H1 (cell line): ENCODE measurements around the gene HLA-E. TPM values are rescaled to one million over a fixed set of nuclear protein-coding genes. Genes with fewer than 3 reads are reported as not detected.
"Not testable (repeated sequence)": the region's sequence is repeated elsewhere in the genome, so short reads cannot be mapped to it uniquely, and the experiment has no call there.

Experiments used
- CTCF ChIA-PET: fragments of 300-600 bp; sonication (Branson Sonifier 250); formaldehyde crosslinking; loops from one replicate; lab custom pipeline; 2021; ENCODE audit not compliant: partially characterized antibody; lab: Charles Lee
- POLR2A ChIA-PET: fragments of 300-600 bp; sonication (Branson Sonifier 250); formaldehyde crosslinking; loops from one replicate; lab custom pipeline; 2021; ENCODE audit warnings: inconsistent platforms; ENCODE audit not compliant: partially characterized antibody; lab: Charles Lee
- DNase-seq, 2 experiments: peaks; one replicate each; pipeline versions ENCODE4 v3.0.0 to v3.0.0-alpha.2; 2010 to 2022; ENCODE audit warnings: low spot score in 2 of 2, low read depth in 1 of 2, mixed read lengths in 1 of 2
- FAIRE-seq: peaks from 2 replicates; lab custom pipeline; 2011; peaks lifted over from hg19 to GRCh38; lab: Jason Lieb, UNC
- H2AFZ ChIP-seq: 2 replicates; pipeline ENCODE4 v1.8.1; 2012; ENCODE audit warnings: low read length, inconsistent platforms
- H2AK5ac ChIP-seq: 2 replicates; pipeline ENCODE4 v1.6.1; 2013; ENCODE audit warnings: low read depth, low read length
- H2BK120ac ChIP-seq: replicated peaks from 2 replicates; pipeline ENCODE3; 2013; ENCODE audit warnings: low read depth, low read length, inconsistent platforms
- H2BK12ac ChIP-seq: 2 replicates; pipeline ENCODE4 v1.6.1; 2013; ENCODE audit warnings: low read depth, low read length
- H2BK15ac ChIP-seq: 2 replicates; pipeline ENCODE4 v1.6.1; 2013; ENCODE audit warnings: low read length
- H2BK20ac ChIP-seq: 2 replicates; pipeline ENCODE4 v1.6.1; 2013; ENCODE audit warnings: low read length
- H2BK5ac ChIP-seq: 2 replicates; pipeline ENCODE4 v1.6.1; 2013; ENCODE audit warnings: low read depth, low read length
- H3K14ac ChIP-seq: 2 replicates; pipeline ENCODE4 v1.6.1; 2013; ENCODE audit warnings: inconsistent platforms; ENCODE audit not compliant: insufficient read length
- H3K18ac ChIP-seq: 2 replicates; pipeline ENCODE4 v1.6.1; 2013; ENCODE audit warnings: low read length; ENCODE audit errors: extremely low read depth
- H3K23ac ChIP-seq: 2 replicates; pipeline ENCODE4 v1.6.1; 2013; ENCODE audit warnings: inconsistent platforms; ENCODE audit not compliant: insufficient read length
- H3K23me2 ChIP-seq: 2 replicates; pipeline ENCODE4 v1.6.1; 2013; ENCODE audit warnings: low read depth, low read length
- H3K27ac ChIP-seq: 2 replicates; pipeline ENCODE4 v1.6.1; 2011; ENCODE audit warnings: low read depth, low read length, inconsistent platforms
- H3K27me3 ChIP-seq, 4 experiments: replicated peaks in 1 of 4; 1 replicate in 1 of 4; 2 replicates in 3 of 4; pipeline versions ENCODE4 v1.6.1 to v1.8.1; 2011 to 2013; ENCODE audit warnings: low read length in 3 of 4, mild to moderate bottlenecking in 3 of 4, inconsistent platforms in 2 of 4, mixed read lengths in 2 of 4, moderate library complexity in 1 of 4; ENCODE audit not compliant: control insufficient read depth in 3 of 4, insufficient read depth in 3 of 4; ENCODE audit errors: extremely low read depth in 1 of 4
- H3K36me3 ChIP-seq, 4 experiments: 2 replicates each; pipeline versions ENCODE4 v1.6.1 to v1.8.1; 2011 to 2013; ENCODE audit warnings: mild to moderate bottlenecking in 4 of 4, low read length in 3 of 4, moderate library complexity in 2 of 4, control low read depth in 1 of 4, inconsistent platforms in 1 of 4; ENCODE audit not compliant: insufficient read depth in 4 of 4, control insufficient read depth in 2 of 4
- H3K4ac ChIP-seq: replicated peaks from 2 replicates; pipeline ENCODE3; 2013; ENCODE audit warnings: low read length, low read depth, mixed read lengths, inconsistent platforms; ENCODE audit not compliant: insufficient read length
- H3K4me1 ChIP-seq, 4 experiments: replicated peaks in 1 of 4; 1 replicate in 1 of 4; 2 replicates in 3 of 4; pipeline versions ENCODE4 v1.6.1 to v1.8.1; 2011 to 2013; ENCODE audit warnings: low read length in 3 of 4, inconsistent platforms in 2 of 4, mixed read lengths in 1 of 4; ENCODE audit not compliant: insufficient read depth in 4 of 4, control insufficient read depth in 3 of 4
- H3K4me2 ChIP-seq, 2 experiments: 2 replicates each; pipeline versions ENCODE4 v1.6.1 to v1.8.1; 2011 to 2013; ENCODE audit warnings: low read depth in 2 of 2, low read length in 2 of 2, control low read depth in 1 of 2, inconsistent platforms in 1 of 2, mild to moderate bottlenecking in 1 of 2; ENCODE audit not compliant: insufficient read depth in 1 of 2
- H3K4me3 ChIP-seq, 4 experiments: fragments of 200-600, 300-600 bp in 1 of 4; sonication (generic), shearing (Covaris generic), sonication (Bioruptor Twin) in 1 of 4; 2 replicates each; pipeline versions ENCODE4 v1.5.1 to v1.8.1; 2011 to 2016; ENCODE audit warnings: low read length in 4 of 4, low read depth in 3 of 4, control low read depth in 2 of 4, inconsistent platforms in 2 of 4, mild to moderate bottlenecking in 2 of 4, mixed read lengths in 1 of 4, moderate library complexity in 1 of 4; ENCODE audit not compliant: insufficient read depth in 2 of 4; ENCODE audit errors: extremely low read depth in 1 of 4
- H3K56ac ChIP-seq: replicated peaks from 2 replicates; pipeline ENCODE3; 2013; ENCODE audit warnings: low read depth, mild to moderate bottlenecking, mixed read lengths, low read length, inconsistent platforms; ENCODE audit not compliant: insufficient read length
- H3K79me1 ChIP-seq: 2 replicates; pipeline ENCODE4 v1.6.1; 2013; ENCODE audit warnings: low read depth, low read length, control low read depth
- H3K79me2 ChIP-seq, 2 experiments: 2 replicates each; pipeline versions ENCODE4 v1.6.1 to v1.8.1; 2012 to 2013; ENCODE audit warnings: low read length in 2 of 2, mild to moderate bottlenecking in 2 of 2, inconsistent platforms in 1 of 2; ENCODE audit not compliant: insufficient read depth in 2 of 2, control insufficient read depth in 1 of 2
- H3K9ac ChIP-seq, 4 experiments: replicated peaks in 1 of 4; 1 replicate in 1 of 4; 2 replicates in 3 of 4; pipeline versions ENCODE4 v1.6.1 to v1.8.1; 2011 to 2013; ENCODE audit warnings: low read depth in 3 of 4, low read length in 3 of 4, control low read depth in 2 of 4, mild to moderate bottlenecking in 2 of 4, moderate library complexity in 2 of 4, inconsistent platforms in 1 of 4; ENCODE audit errors: extremely low read depth in 1 of 4
- H3K9me3 ChIP-seq, 2 experiments: 2 replicates each; pipeline versions ENCODE4 v1.6.1 to v1.8.1; 2012 to 2013; ENCODE audit warnings: mild to moderate bottlenecking in 2 of 2, moderate library complexity in 2 of 2, control low read depth in 1 of 2, inconsistent platforms in 1 of 2, low read depth in 1 of 2, low read length in 1 of 2, mixed read lengths in 1 of 2; ENCODE audit not compliant: insufficient read depth in 2 of 2
- H4K20me1 ChIP-seq, 2 experiments: replicated peaks in 1 of 2; 2 replicates each; pipeline versions ENCODE3 to v1.8.1; 2011 to 2013; ENCODE audit warnings: inconsistent platforms in 2 of 2, low read length in 2 of 2, mild to moderate bottlenecking in 1 of 2; ENCODE audit not compliant: insufficient read depth in 2 of 2, control insufficient read depth in 1 of 2
- H4K5ac ChIP-seq: 2 replicates; pipeline ENCODE4 v1.6.1; 2013; ENCODE audit warnings: low read length, low read depth, mixed read lengths, inconsistent platforms; ENCODE audit not compliant: insufficient read length
- H4K8ac ChIP-seq: 2 replicates; pipeline ENCODE4 v1.8.0; 2013; ENCODE audit warnings: mild to moderate bottlenecking, moderate library complexity, low read length, inconsistent platforms; ENCODE audit not compliant: insufficient read depth; ENCODE audit errors: extremely low read depth
- H4K91ac ChIP-seq: replicated peaks from 2 replicates; pipeline ENCODE3; 2013; ENCODE audit warnings: low read length, mixed read lengths, inconsistent platforms; ENCODE audit not compliant: insufficient read length
- WGBS, 2 experiments: shearing (Covaris generic) in 1 of 2; methylation state at CpG; one replicate each; pipeline versions ENCODE4 v1.1.6 to v1.1.7; 2013 to 2015; ENCODE audit warnings: low lambda C conversion rate in 2 of 2, mixed read lengths in 2 of 2, inconsistent platforms in 1 of 2, low coverage in 1 of 2, missing lambda C conversion rate in 1 of 2; ENCODE audit not compliant: insufficient replicate concordance in 2 of 2, insufficient coverage in 1 of 2, insufficient read length in 1 of 2; ENCODE audit errors: extremely low coverage in 1 of 2, missing lambda C conversion rate in 1 of 2; 5-methylcytosine and 5-hydroxymethylcytosine counted together
- polyA plus RNA-seq, 7 experiments: library from polyadenylated mRNA; depleted of rRNA in 3 of 7; stranded (reverse) in 5 of 7; unstranded in 2 of 7; fragments of >200 nt in 5 of 7; fragments of 200-250 nt in 2 of 7; gene quantifications; 1 replicate in 5 of 7; 2 replicates in 1 of 7; 4 replicates in 1 of 7; pipeline versions ENCODE4 v1.2.1 to v1.2.3, GENCODE V29; 2011 to 2013; ENCODE audit warnings: missing spikeins in 2 of 7, mixed read lengths in 2 of 7
- total RNA-seq: library from RNA; stranded (reverse); fragmentation: NEBNext Ultra II Directional; extraction: Animal tissue kit (Norgen Biotek cat#: 25700); gene quantifications from 2 replicates; pipeline ENCODE4 v1.2.1, GENCODE V29; 2021

The HLA-E gene
- total and polyA plus RNA-seq, 2 of the 8 experiments (the other 6 are each of a cell fraction or from before 2014, with no cell fraction given), result 20.2 to 28.0 TPM

DNA sequence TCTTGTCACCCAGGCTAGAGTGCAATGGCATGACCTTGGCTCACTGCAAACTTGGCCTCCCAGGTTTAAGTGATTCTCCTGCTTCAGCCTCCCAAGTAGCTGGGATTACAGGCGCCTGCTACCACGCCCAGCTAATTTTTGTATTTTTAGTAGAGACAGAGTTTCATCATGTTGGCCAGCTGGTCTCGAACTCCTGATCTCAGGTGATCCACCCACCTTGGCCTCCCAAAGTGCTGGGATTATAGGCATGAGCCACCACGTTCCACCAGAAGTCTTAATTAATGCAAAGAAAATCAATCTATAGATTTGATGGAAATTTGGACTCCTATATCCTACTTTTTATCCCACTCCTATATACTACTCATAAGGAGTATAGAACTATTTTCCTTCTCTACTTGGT, 5.8 kb downstream of the HLA-E start:
- CTCF ChIA-PET, result not testable (repeated sequence)
- POLR2A ChIA-PET, result interaction anchor here (0.8 kb wide), 1 partner anchor 47 kb away, joined by 3 read pairs; no protein-coding TSS in a partner anchor

More for the DNA sequence above, 5.8 kb downstream of the HLA-E start:
- not testable (repeated sequence) for H3K23me2 ChIP-seq, H3K79me1 ChIP-seq, H2BK120ac ChIP-seq, H4K8ac ChIP-seq, H2BK5ac ChIP-seq, H4K20me1 ChIP-seq, H3K27me3 ChIP-seq, H2AFZ ChIP-seq, H3K9ac ChIP-seq, H3K4me1 ChIP-seq, H3K79me2 ChIP-seq, FAIRE-seq, H3K4me2 ChIP-seq, H2AK5ac ChIP-seq, H4K5ac ChIP-seq, H2BK20ac ChIP-seq, H2BK12ac ChIP-seq, H3K18ac ChIP-seq, H3K23ac ChIP-seq, H3K14ac ChIP-seq, H3K4ac ChIP-seq, H4K91ac ChIP-seq, DNase-seq, H3K4me3 ChIP-seq, H3K9me3 ChIP-seq, H3K56ac ChIP-seq, H3K27ac ChIP-seq, H2BK15ac ChIP-seq
- 96% methylated on average over 4 of the region's 4 CpGs; no CpG with 5 or more reads in 1 of the 2 experiments for WGBS, 2 experiments
- peaks cover 0 to 13% (median 6%) of the 10 kb centered on the region in 4 experiments; a peak in 3 of 8 replicates for H3K36me3 ChIP-seq
